ENCODE measurements around the gene TMEM183A. TPM values are rescaled to one million over a fixed set of nuclear protein-coding genes. Genes with fewer than 3 reads are reported as not detected.

TMEM183A gene
- total RNA-seq, 3 donors from 2014 or later = 73.9 to 108 (median 93.2) TPM

DNA sequence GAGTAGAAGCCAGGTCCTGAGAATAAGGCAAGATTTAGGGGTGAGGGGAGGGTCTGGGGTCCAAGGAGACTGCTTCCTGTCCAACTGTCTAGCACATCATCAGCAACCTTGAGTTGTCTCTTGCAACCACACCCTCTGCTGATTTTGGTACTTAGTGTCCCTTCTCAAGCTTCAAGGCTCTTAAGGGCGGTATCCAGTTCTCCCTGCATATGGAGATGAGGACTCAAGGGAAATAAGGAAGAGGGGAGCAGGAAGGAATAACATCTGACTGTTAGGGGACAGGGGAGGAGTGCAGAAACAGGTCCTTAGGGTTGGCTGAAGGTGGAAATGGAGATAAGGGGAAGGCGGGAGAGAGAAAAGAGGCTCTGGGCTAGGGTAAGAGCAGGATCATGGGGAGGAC, 66.3 kb downstream of the TMEM183A start:
- ATAC-seq (no peak), DNase-seq (no peak)
- intact Hi-C loops (cut with DNase I, micrococcal nuclease) = no loop called here
- Histone ChIP-seq H3K9me3 (no peaks in the 10 kb centered on the region), H3K36me3 (ENCODE audit: low read depth) (no peaks in the 10 kb centered on the region), H3K4me3 (no peak overlapping the region), H3K4me1 (ENCODE audit: low read depth) (no peaks in the 10 kb centered on the region)
- TF ChIP-seq, protein P1, sequence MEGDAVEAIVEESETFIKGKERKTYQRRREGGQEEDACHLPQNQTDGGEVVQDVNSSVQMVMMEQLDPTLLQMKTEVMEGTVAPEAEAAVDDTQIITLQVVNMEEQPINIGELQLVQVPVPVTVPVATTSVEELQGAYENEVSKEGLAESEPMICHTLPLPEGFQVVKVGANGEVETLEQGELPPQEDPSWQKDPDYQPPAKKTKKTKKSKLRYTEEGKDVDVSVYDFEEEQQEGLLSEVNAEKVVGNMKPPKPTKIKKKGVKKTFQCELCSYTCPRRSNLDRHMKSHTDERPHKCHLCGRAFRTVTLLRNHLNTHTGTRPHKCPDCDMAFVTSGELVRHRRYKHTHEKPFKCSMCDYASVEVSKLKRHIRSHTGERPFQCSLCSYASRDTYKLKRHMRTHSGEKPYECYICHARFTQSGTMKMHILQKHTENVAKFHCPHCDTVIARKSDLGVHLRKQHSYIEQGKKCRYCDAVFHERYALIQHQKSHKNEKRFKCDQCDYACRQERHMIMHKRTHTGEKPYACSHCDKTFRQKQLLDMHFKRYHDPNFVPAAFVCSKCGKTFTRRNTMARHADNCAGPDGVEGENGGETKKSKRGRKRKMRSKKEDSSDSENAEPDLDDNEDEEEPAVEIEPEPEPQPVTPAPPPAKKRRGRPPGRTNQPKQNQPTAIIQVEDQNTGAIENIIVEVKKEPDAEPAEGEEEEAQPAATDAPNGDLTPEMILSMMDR (IDR thresholded peaks at IDR 0.05) = no peak

Other genes with a start within 250 kb of the TMEM183A start
- gene KDM5B, start 199.0 kb upstream of the TMEM183A start, total RNA-seq = 10 to 100 TPM; 64.7 to 92.7 (median 68.1) TPM
- 1 to 10 TPM in 2 of 3 donors, under 1 TPM in 1; 0.69 to 1.3 (median 1.0) TPM for gene PCAT6, start 196.4 kb upstream of the TMEM183A start, total RNA-seq
- gene RABIF, start 118.2 kb upstream of the TMEM183A start, total RNA-seq = 10 to 100 TPM; 11.7 to 14.7 (median 11.9) TPM
- gene KLHL12, start 80.1 kb upstream of the TMEM183A start, total RNA-seq = 10 to 100 TPM; 26.4 to 33.4 (median 28.2) TPM
- 10 to 100 TPM; 61.6 to 78.4 (median 65.8) TPM for gene ADIPOR1, start 49.1 kb upstream of the TMEM183A start, total RNA-seq
- 10 to 100 TPM; 22.6 to 44.8 (median 28.4) TPM for gene CYB5R1, start 40.1 kb upstream of the TMEM183A start, total RNA-seq
- gene PPFIA4, start 19.1 kb downstream of the TMEM183A start, total RNA-seq = 1 to 10 TPM in 1 of 3 donors, under 1 TPM in 2; 0.43 to 4.0 (median 0.60) TPM
- gene MYOG, start 78.6 kb downstream of the TMEM183A start, total RNA-seq = not detected
- 1 to 10 TPM in 1 of 3 donors, under 1 TPM in 2; 0.53 to 1.3 (median 0.78) TPM for gene ADORA1, start 120.4 kb downstream of the TMEM183A start, total RNA-seq
- not detected for gene MYBPH, start 168.5 kb downstream of the TMEM183A start, total RNA-seq
- gene CHI3L1, start 179.3 kb downstream of the TMEM183A start, total RNA-seq = 10 to 100 TPM in 1 of 3 donors, 1 to 10 TPM in 1, under 1 TPM in 1; 0.58 to 10.8 (median 1.8) TPM
- gene CHIT1, start 222.3 kb downstream of the TMEM183A start, total RNA-seq = under 1 TPM in 2 of 3 donors, not detected in 1; 0.13 to 0.96 TPM

Measured in mucosa of descending colon (tissue), 3 donors.